Gastroesophageal sphincter (tissue), 3 donors: Measurements from ENCODE around the gene PRAC1.

Experiments used
- CTCF ChIP-seq, 4 experiments: fragments of 200-600 bp in 2 of 4; fragments of 450-650 bp in 2 of 4; sonication (generic) in 1 of 4; IDR thresholded peaks; one replicate each; pipeline ENCODE4 v1.5.1; 2017 to 2019; ENCODE audit warnings: antibody characterized with exemption in 4 of 4, mild to moderate bottlenecking in 2 of 4, moderate library complexity in 2 of 4
- POLR2A ChIP-seq, 2 donors: fragments of 450-650 bp; IDR thresholded peaks; one replicate each; pipeline ENCODE4 v1.6.1; 2017; ENCODE audit warnings: antibody characterized with exemption in 2 of 2, mild to moderate bottlenecking in 2 of 2, moderate library complexity in 1 of 2
- POLR2AphosphoS5 ChIP-seq: sonication (generic); formaldehyde crosslinking; IDR thresholded peaks from one replicate; pipeline ENCODE4 v1.6.1; 2017; ENCODE audit warnings: antibody characterized with exemption

GRCh38 chr17:48725288-48726064 is 3.2 kb upstream of the PRAC1 start:
- TF ChIP-seq CTCF (IDR thresholded peaks at IDR 0.05) (no peak), POLR2A (IDR thresholded peaks at IDR 0.05) (no peak), POLR2AphosphoS5 (no peak)
